Sigmoid colon (tissue), 4 donors: ENCODE results near the gene PRDM16.

ENCODE experiments used
- CTCF ChIP-seq, 4 experiments: fragments of 450-650 bp in 3 of 4; fragments of 200-600 bp in 1 of 4; IDR thresholded peaks; one replicate each; pipeline ENCODE4 v1.5.1; 2016 to 2019; ENCODE audit warnings: antibody characterized with exemption in 4 of 4, mild to moderate bottlenecking in 3 of 4, moderate library complexity in 2 of 4
- EP300 ChIP-seq, 4 donors: sonication (generic); formaldehyde crosslinking; IDR thresholded peaks; one replicate each; pipeline ENCODE4 v1.6.1; 2017; ENCODE audit warnings: antibody characterized with exemption in 4 of 4
- POLR2A ChIP-seq, 2 donors: fragments of 450-650 bp; IDR thresholded peaks; one replicate each; pipeline ENCODE4 v1.6.1; 2016; ENCODE audit warnings: antibody characterized with exemption in 2 of 2, mild to moderate bottlenecking in 2 of 2, moderate library complexity in 2 of 2
- POLR2AphosphoS5 ChIP-seq, 4 donors: sonication (generic); formaldehyde crosslinking; IDR thresholded peaks; one replicate each; pipeline ENCODE4 v1.6.1; 2017; ENCODE audit warnings: antibody characterized with exemption in 4 of 4

- TF ChIP-seq CTCF (IDR thresholded peaks at IDR 0.05) (no peak), POLR2A (IDR thresholded peaks at IDR 0.05) (no peak), POLR2AphosphoS5 (IDR thresholded peaks at IDR 0.05) (no peak), EP300 (IDR thresholded peaks at IDR 0.05) (no peak)
These were observed 166.0 kb downstream of the PRDM16 start for GRCh38 chr1:3234956-3235355.
